ENCODE results near the gene CTXND2. TPM values are rescaled to one million over a fixed set of nuclear protein-coding genes. Genes with fewer than 3 reads are reported as not detected.
"Not testable (repeated sequence)": the region's sequence is repeated elsewhere in the genome, so short reads cannot be mapped to it uniquely, and the experiment has no call there.

The CTXND2 gene
- polyA plus RNA-seq, 1 donor (not counting 4 experiments of a cell fraction or from before 2014, with no cell fraction given), result not detected

DNA sequence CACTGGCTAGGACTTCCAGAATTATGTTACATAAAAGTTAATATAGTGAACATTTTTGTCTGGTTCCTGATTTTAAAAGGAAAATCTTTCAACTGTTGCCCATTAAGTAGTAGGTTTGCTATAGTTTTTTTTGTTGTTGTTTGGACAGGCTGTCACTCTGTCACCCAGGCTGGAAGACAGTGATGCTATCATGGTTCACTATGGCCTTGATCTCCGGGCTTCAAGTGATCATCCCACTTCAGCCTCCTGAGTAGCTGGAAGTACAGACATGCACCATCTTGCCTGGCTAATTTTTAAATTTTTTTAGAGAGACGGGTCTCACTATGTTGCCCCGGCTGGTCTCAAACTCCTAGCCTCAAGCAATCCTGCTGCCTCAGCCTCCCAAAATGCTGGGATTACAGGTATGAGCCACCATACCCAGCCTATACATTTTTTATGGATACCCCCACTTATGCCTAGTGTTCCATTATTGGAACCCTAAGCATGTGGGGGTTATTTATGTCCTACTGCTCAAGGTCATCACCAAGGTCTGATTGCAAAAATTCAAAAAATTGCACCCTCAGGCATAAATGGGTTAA lies 6.5 kb downstream of the CTXND2 start:
- H3K9me1 ChIP-seq (ENCODE audit: control insufficient read depth, extremely low read depth, insufficient read depth, low read length), result no peaks in the 10 kb centered on the region

DNA sequence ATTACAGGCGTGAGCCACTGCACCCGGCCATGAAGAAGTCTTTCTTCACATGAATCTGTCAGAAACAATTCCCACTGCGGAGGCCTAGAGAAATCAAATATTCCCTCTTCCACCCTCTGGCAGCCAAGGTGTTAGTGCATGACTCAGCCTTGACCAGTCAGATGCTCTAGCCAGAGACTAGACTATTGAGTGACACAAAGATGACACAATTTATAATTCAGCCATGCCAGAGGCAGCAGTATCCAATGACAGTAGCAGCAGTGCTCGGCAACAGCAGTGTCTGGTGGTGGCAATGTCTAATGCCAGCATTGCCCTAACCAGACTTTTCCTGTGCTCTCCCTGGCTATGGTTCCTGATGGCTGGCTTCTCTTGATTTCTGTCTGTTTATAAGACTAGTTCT lies 8.7 kb downstream of the CTXND2 start:
- Histone ChIP-seq H3K27me3 (ENCODE audit: control insufficient read depth, extremely low read depth, insufficient read depth, low read length) (peaks cover 5% of the 10 kb centered on the region), H2AFZ (ENCODE audit: control insufficient read depth, low read length) (no peak overlapping the region), H3K79me2 (ENCODE audit: control insufficient read depth, insufficient read depth, low read length) (no peaks in the 10 kb centered on the region), H3K9me1 (ENCODE audit: control insufficient read depth, extremely low read depth, insufficient read depth, low read length) (no peaks in the 10 kb centered on the region), H3K27ac (ENCODE audit: control insufficient read depth, insufficient read depth, low read length) (no peak overlapping the region), H3K4me2 (ENCODE audit: control insufficient read depth, extremely low read depth, insufficient read depth, low read depth, low read length) (no peak overlapping the region), H3K9ac (ENCODE audit: control insufficient read depth, extremely low read depth, insufficient read depth, low read length) (no peak overlapping the region), H3K9me3 (ENCODE audit: control insufficient read depth, low read depth, low read length) (no peaks in the 10 kb centered on the region), H4K20me1 (ENCODE audit: control insufficient read depth, extremely low read depth, insufficient read depth, low read length) (no peaks in the 10 kb centered on the region), H3K4me1 (ENCODE audit: control insufficient read depth, extremely low read depth, insufficient read depth, low read length) (no peaks in the 10 kb centered on the region), H3K4me3 (ENCODE audit: control insufficient read depth in 2 of 3, extremely low read depth in 1 of 3, insufficient read depth in 2 of 3, low read depth in 1 of 3, low read length in 3 of 3) (no peak overlapping the region), H3K36me3 (ENCODE audit: control insufficient read depth in 2 of 2, extremely low read depth in 1 of 2, insufficient read depth in 2 of 2, low read length in 2 of 2) (no peaks in the 10 kb centered on the region)
- TF ChIP-seq EZH2 (IDR thresholded peaks at IDR 0.05; ENCODE audit: low read length), result no peak
- TF ChIP-seq, protein P1, sequence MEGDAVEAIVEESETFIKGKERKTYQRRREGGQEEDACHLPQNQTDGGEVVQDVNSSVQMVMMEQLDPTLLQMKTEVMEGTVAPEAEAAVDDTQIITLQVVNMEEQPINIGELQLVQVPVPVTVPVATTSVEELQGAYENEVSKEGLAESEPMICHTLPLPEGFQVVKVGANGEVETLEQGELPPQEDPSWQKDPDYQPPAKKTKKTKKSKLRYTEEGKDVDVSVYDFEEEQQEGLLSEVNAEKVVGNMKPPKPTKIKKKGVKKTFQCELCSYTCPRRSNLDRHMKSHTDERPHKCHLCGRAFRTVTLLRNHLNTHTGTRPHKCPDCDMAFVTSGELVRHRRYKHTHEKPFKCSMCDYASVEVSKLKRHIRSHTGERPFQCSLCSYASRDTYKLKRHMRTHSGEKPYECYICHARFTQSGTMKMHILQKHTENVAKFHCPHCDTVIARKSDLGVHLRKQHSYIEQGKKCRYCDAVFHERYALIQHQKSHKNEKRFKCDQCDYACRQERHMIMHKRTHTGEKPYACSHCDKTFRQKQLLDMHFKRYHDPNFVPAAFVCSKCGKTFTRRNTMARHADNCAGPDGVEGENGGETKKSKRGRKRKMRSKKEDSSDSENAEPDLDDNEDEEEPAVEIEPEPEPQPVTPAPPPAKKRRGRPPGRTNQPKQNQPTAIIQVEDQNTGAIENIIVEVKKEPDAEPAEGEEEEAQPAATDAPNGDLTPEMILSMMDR (optimal IDR thresholded peaks at IDR 0.05 in 1 of 3, IDR thresholded peaks at IDR 0.05 in 1 of 3, conservative IDR thresholded peaks at IDR 0.05 in 1 of 3; ENCODE audit: extremely low read depth in 1 of 3, insufficient read depth in 2 of 3, low read length in 3 of 3), result no peak
- dilution Hi-C loops (cut with MboI; ENCODE audit: extremely low pct_ligation_motif_present, low sequenced_read_pairs), result no loop called here
- DNase-seq (ENCODE audit: low read depth, low spot score) (no peak), FAIRE-seq (no peak)

More for the DNA sequence above, 6.5 kb downstream of the CTXND2 start:
- no peaks in the 10 kb centered on the region for H3K4me1 ChIP-seq (ENCODE audit: control insufficient read depth, extremely low read depth, insufficient read depth, low read length)
- TF ChIP-seq EZH2 (IDR thresholded peaks at IDR 0.05; ENCODE audit: low read length), result no peak
- TF ChIP-seq, protein P1 (optimal IDR thresholded peaks at IDR 0.05 in 1 of 3, IDR thresholded peaks at IDR 0.05 in 1 of 3, conservative IDR thresholded peaks at IDR 0.05 in 1 of 3; ENCODE audit: extremely low read depth in 1 of 3, insufficient read depth in 2 of 3, low read length in 3 of 3), result no peak
- no peak for DNase-seq (ENCODE audit: low read depth, low spot score)
- no peaks in the 10 kb centered on the region for H3K9me3 ChIP-seq (ENCODE audit: control insufficient read depth, low read depth, low read length)
- no peaks in the 10 kb centered on the region for H3K36me3 ChIP-seq (ENCODE audit: control insufficient read depth in 2 of 2, extremely low read depth in 1 of 2, insufficient read depth in 2 of 2, low read length in 2 of 2)
- H3K4me3 ChIP-seq (ENCODE audit: control insufficient read depth in 2 of 3, extremely low read depth in 1 of 3, insufficient read depth in 2 of 3, low read depth in 1 of 3, low read length in 3 of 3), result no peak overlapping the region
- FAIRE-seq, result no peak
- no peaks in the 10 kb centered on the region for H3K79me2 ChIP-seq (ENCODE audit: control insufficient read depth, insufficient read depth, low read length)
- no peak overlapping the region for H3K27ac ChIP-seq (ENCODE audit: control insufficient read depth, insufficient read depth, low read length)
- H3K9ac ChIP-seq (ENCODE audit: control insufficient read depth, extremely low read depth, insufficient read depth, low read length), result no peak overlapping the region
- no peak overlapping the region for H3K4me2 ChIP-seq (ENCODE audit: control insufficient read depth, extremely low read depth, insufficient read depth, low read depth, low read length)
- no peak overlapping the region for H2AFZ ChIP-seq (ENCODE audit: control insufficient read depth, low read length)
- H4K20me1 ChIP-seq (ENCODE audit: control insufficient read depth, extremely low read depth, insufficient read depth, low read length), result no peaks in the 10 kb centered on the region
- peaks cover 5% of the 10 kb centered on the region for H3K27me3 ChIP-seq (ENCODE audit: control insufficient read depth, extremely low read depth, insufficient read depth, low read length)
- dilution Hi-C loops (cut with MboI; ENCODE audit: extremely low pct_ligation_motif_present, low sequenced_read_pairs), result no loop called here

DNA sequence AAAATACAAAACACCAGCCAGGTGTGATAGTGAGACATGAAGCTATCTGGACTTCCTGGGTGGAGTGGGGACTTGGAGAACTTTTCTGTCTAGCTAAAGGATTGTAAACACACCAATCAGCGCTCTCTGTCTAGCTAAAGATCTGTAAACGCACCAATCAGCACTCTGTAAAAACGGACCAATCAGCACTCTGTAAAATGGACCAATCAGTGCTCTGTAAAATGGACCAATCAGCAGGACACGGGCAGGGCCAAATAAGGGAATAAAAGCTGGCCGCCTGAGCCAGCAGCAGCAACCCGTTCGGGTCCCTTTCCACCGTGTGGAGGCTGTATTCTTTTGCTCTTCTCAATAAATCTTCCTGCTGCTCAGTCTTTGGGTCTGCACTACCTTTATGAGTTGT lies 12.9 kb downstream of the CTXND2 start:
- H4K20me1 ChIP-seq (ENCODE audit: control insufficient read depth, extremely low read depth, insufficient read depth, low read length); FAIRE-seq; H3K79me2 ChIP-seq (ENCODE audit: control insufficient read depth, insufficient read depth, low read length); dilution Hi-C loops (cut with MboI; ENCODE audit: extremely low pct_ligation_motif_present, low sequenced_read_pairs); H3K9me3 ChIP-seq (ENCODE audit: control insufficient read depth, low read depth, low read length); H3K4me2 ChIP-seq (ENCODE audit: control insufficient read depth, extremely low read depth, insufficient read depth, low read depth, low read length); H3K27me3 ChIP-seq (ENCODE audit: control insufficient read depth, extremely low read depth, insufficient read depth, low read length); H2AFZ ChIP-seq (ENCODE audit: control insufficient read depth, low read length); H3K27ac ChIP-seq (ENCODE audit: control insufficient read depth, insufficient read depth, low read length); H3K9me1 ChIP-seq (ENCODE audit: control insufficient read depth, extremely low read depth, insufficient read depth, low read length); DNase-seq (ENCODE audit: low read depth, low spot score); H3K36me3 ChIP-seq (ENCODE audit: control insufficient read depth in 2 of 2, extremely low read depth in 1 of 2, insufficient read depth in 2 of 2, low read length in 2 of 2); H3K9ac ChIP-seq (ENCODE audit: control insufficient read depth, extremely low read depth, insufficient read depth, low read length); H3K4me1 ChIP-seq (ENCODE audit: control insufficient read depth, extremely low read depth, insufficient read depth, low read length); H3K4me3 ChIP-seq (ENCODE audit: control insufficient read depth in 2 of 3, extremely low read depth in 1 of 3, insufficient read depth in 2 of 3, low read depth in 1 of 3, low read length in 3 of 3): not testable (repeated sequence)

All from keratinocyte (primary cell).